ENCODE results near the gene ALPG.
"Not testable (repeated sequence)": the region's sequence is repeated elsewhere in the genome, so short reads cannot be mapped to it uniquely, and the experiment has no call there.

ALPG gene

DNA sequence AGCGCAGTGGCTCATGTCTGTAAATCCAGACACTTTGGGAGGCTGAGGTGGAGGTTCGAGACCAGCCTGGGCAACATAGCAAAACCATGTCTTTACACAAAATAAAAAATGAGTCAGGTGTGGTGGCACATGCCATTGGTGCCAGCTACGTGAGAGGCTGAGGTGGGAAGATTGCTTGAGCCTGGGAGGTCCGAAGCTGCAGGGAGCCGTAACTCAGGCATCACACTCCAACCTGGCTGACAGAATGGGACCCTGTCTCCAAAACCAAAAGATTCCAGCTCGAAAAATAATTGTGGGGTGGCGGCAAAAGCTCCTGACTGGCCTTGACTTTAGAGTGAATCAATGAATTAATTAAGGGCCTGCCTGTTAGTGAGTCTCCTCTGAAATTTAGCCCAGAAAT is 29.3 kb upstream of the ALPG start:
- DNase-seq (ENCODE audit: low read depth): no peak

DNA sequence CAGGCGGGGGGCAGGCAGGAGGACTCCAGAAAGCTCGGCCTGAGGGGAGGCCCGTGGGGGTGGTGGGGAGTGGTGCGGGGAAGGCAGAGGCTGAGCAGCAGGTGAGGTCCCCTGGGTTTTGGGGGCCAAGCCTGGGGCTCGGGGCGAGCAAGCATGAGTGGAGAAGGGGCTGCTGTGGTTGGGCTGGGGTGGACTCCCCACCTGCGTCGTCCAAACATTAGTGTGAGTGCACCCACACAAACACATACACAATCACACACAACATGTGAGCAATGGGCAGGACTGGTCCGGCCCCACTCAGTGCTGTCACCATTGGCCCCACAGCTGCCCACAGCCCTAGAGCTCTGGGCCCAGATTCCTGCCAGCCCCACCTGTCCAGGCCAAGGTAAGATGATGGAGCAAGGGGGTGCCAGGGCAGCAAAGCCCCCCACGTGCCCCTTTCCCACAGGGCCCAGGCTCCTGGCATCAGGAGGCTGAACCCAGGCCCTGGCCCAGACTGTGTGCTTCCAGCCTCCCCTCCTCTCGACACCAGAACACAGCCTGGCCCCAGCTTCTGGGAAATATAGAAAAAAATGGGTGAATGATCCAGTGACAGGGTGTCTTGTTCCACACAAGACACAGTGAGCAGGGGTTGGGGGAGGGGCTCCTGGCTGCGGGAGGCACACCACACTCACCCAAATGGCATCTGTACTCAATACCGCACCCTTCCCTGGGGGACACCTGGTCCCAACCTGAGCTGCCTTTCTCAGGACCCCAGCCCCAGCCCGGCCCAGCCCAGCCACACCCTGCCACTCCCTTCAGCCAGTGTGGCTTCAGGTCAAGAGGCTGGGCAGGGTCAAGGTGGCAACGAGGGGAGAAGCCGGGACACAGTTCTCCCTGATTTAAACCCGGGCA is 28.6 kb upstream of the ALPG start:
- DNase-seq (ENCODE audit: low read depth): no peak

DNA sequence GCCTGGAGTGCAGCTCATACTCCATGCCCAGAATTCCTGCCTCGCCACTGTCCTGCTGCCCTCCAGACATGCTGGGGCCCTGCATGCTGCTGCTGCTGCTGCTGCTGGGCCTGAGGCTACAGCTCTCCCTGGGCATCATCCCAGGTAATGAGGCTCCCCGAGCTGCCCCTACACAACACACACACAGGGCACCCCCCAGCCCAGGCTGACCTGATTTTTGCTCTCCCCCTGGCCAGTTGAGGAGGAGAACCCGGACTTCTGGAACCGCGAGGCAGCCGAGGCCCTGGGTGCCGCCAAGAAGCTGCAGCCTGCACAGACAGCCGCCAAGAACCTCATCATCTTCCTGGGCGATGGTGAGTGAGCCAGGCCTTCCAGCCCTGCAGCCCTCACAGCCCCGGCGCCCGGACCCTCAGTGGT is 27.9 kb upstream of the ALPG start, which contains the start of gene ALPP:
TSS of gene ALPP (plus strand) at position 17 of the 417 bp plus-strand sequence. CDS start at position 69, 52 bp downstream.
- DNase-seq (ENCODE audit: low read depth): not testable (repeated sequence)

DNA sequence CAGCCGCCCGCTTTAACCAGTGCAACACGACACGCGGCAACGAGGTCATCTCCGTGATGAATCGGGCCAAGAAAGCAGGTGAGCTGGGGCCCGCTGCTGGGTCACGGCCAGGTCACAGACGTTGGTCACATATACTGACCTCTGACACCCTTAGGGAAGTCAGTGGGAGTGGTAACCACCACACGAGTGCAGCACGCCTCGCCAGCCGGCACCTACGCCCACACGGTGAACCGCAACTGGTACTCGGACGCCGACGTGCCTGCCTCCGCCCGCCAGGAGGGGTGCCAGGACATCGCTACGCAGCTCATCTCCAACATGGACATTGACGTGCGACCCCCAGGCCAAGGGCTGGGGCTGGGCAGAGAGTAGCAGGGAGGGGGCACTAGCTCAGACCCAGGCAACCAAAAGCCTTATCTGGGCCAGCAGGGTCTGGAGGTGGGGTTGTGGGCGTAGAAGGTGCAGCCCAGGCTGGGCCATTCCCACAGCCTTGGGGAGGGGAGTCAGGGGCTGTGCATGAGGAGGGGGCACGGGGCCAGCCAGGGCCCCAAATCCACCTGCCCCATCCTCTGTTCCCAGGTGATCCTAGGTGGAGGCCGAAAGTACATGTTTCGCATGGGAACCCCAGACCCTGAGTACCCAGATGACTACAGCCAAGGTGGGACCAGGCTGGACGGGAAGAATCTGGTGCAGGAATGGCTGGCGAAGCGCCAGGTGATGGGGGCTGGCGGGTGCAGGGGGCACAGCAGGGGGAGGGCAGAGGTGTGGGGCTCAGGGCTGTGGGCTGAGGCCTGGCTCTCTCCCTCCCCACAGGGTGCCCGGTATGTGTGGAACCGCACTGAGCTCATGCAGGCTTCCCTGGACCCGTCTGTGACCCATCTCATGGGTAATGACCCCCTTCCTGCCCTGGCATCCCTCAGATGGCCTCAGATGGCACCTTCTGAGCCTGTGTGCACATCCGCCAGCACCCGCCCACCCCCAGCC is 26.7 kb upstream of the ALPG start:
- not testable (repeated sequence) for DNase-seq (ENCODE audit: low read depth)

DNA sequence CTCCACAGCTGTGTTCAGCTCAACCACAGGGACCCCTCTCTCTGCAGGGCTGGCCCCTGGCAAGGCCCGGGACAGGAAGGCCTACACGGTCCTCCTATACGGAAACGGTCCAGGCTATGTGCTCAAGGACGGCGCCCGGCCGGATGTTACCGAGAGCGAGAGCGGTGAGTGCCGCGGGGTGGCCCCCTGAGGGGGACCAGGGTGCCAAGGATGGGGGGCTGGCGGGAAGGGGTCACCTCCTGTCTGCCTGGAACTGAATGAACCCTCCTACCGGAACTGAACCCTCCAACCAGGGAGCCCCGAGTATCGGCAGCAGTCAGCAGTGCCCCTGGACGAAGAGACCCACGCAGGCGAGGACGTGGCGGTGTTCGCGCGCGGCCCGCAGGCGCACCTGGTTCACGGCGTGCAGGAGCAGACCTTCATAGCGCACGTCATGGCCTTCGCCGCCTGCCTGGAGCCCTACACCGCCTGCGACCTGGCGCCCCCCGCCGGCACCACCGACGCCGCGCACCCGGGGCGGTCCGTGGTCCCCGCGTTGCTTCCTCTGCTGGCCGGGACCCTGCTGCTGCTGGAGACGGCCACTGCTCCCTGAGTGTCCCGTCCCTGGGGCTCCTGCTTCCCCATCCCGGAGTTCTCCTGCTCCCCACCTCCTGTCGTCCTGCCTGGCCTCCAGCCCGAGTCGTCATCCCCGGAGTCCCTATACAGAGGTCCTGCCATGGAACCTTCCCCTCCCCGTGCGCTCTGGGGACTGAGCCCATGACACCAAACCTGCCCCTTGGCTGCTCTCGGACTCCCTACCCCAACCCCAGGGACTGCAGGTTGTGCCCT is 25.2 kb upstream of the ALPG start:
- not testable (repeated sequence) for DNase-seq (ENCODE audit: low read depth)

DNA sequence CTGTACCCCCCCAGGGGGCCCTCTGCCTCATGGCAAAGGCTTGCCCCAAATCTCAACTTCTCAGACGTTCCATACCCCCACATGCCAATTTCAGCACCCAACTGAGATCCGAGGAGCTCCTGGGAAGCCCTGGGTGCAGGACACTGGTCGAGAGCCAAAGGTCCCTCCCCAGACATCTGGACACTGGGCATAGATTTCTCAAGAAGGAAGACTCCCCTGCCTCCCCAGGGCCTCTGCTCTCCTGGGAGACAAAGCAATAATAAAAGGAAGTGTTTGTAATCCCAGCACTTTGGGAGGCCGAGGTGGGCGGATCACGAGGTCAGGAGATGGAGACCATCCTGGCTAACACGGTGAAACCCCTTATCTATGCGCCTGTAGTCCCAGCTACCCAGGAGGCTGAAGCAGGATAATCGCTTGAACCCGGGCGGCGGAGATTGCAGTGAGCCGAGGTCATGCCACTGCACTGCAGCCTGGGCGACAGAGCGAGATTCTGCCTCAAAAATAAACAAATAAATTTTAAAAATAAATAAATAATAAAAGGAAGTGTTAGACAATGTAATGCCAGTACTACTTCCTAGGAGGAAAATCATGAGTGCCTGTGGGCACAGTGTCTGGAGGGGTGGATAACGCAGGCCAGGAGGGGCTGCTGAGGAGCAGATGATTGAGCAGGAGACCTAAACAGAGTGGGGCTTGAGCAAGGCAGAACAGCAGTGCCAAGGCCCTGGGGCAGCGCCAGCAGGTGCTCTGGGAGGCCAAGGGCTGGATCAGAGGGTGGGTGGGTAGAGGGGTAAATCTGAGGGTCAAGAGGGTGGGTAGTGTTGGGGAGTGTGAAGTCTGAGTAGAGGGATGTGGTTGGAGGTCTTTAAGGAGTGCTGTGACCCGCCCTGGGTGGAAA is 24.1 kb upstream of the ALPG start:
- no peak for DNase-seq (ENCODE audit: low read depth)

DNA sequence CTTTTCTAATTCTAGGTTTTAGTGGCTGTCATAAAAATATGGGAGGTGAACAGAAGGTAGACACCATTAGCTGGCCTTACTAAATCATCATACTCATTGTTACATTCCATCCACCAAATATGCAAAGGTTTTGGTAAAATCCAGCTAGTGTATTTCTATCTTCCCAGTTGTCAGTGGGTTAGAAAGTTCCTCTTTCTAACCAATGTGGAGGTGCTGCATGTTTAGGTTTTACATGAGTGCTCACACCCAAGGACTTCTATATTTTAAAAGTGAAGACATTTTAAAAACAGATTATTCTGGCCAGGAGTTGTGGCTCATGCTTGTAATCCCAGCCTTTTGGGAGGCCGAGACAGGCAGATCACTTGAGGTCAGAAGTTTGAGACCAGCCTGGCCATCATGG is 22.2 kb upstream of the ALPG start:
- no peak for DNase-seq (ENCODE audit: low read depth)

DNA sequence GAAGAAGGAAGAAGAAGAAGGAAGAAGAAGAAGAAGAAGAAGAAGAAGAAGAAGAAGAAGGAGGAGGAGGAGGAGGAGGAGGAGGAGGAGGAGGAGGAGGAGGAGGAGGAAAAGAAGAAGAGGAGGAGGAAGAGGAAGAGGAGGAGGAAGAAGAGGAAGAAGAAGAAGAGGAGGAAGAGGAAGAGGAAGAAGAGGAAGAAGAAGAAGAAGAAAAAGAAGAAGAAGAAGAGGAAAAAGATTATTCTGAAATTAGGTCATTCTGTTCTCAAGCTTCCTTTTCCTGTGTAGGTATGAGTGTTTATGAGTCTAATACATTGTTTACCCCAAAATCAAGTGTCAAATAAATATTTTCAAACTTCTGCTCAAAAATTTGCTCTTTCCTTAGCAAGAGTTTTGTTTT is 21.6 kb upstream of the ALPG start:
- not testable (repeated sequence) for DNase-seq (ENCODE audit: low read depth)

DNA sequence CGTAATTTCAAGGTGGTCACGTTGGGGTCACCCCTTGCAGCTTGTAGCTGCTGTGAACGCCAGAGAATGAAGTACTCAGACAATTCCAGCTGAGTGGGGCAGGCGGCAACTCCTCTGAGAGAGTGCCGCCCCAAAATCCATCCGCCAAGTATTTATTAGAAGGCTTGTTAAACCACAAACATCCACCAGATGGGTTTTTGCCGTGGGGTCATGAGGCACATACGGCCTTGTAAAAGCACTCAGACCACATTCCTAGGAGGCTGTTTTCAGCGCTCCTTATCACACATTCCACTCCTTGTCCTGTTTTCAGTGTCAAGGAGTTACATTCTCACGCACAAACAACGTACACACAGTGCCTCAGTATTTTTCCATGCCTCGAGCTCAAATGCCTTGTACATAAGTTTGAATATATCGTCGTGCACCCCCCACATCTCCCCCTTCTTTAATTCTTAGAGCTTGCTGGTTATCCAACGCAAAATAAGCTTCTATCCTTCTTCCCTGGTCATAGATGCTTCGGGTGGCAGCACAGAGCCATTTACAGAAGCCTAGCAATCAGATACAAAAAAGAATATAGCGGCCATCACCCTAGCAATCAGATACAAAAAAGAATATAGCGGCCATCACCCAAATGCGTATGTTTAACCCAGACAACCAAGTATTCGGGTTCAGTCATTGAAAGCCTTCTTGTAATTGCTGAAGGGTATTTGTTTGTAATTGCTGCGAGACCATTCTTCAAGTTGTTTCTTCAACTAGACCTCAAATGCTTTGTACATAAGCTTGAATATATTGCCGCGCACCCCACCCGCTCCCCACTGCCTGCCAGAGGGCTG is 20.8 kb upstream of the ALPG start:
- DNase-seq (ENCODE audit: low read depth): peak; percentile 70

DNA sequence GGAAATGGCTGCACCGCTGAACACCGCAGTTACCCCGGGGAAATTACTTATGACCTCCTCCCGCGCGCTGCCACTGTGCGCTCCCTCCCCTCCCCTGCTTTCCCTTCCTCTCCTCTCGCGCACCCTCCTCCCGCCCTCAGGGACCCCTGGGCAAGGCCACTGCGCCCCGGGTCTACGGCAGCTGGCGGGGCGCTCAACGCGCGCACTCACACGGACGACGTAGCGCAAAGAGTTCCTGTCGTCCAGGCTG is 20.2 kb upstream of the ALPG start:
- no peak for DNase-seq (ENCODE audit: low read depth)

DNA sequence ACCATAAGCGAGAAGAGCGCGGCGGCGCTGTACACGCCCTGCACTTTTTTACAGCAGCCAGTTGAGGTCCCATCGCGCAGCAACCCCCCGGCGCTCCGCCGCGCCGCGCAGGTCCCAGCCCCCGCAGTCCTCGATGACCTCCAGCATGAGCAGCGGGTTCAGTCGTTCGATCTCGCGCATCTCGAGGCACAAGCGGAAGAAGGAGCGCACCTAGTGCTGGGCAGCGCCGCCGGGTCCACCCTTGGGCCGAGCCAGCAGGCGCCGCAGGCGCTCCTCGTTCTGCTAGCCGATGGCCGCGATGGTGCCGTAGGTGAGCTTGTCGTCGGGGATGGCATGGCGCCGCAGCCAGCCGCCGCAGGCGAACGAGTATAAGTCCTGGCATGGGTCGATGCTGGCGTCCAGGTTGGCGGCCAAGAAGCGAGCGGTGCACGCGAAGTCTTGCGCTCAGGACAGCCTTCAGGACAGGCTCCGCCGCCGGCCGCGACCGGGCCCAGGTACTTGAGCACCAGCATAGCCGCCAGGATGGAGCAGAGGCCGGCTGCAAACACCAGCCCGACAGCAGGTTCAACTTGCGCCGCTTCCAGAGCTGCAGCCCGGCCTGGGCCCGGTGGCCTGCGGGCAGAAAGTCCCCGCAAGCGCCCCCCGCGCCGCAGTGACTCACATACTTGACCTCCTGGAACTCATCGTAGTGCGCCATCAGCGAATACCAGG is 19.7 kb upstream of the ALPG start:
- no peak for DNase-seq (ENCODE audit: low read depth)

DNA sequence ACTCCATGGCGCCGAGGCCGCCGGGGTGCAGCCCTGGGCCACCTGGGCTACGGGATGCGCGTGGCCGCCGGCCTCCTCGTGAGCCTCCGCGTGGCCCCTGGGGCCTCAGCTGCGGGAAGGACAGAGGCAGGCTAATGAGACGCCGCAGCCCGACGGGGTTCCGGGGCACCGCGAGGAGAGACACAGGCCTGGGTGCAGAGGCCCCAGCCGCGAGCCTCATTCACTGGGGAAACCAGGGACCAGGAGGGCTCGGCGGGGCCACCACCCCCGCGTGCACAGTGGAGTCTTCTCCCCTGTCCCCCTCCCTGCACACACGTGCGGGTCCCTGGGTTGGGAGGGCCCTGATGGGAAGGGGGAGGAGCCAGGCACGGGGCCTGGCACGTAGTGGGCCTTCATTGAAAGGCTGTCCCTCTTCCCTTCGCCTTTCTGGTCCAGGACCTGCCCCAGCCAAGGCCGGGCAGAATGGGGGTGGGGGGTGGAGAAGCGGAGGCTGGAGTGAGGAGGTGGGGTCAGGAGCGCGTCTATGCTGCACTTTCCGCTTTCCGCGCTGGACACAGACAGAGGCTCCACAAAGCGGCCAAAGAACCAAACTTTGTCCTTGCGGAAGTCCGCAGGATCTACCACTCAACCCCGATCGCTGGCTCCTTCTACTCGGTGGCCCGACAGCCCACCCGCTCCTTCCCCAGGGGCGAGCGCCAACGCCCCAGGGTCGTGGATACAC is 19.0 kb upstream of the ALPG start:
- no peak for DNase-seq (ENCODE audit: low read depth)

DNA sequence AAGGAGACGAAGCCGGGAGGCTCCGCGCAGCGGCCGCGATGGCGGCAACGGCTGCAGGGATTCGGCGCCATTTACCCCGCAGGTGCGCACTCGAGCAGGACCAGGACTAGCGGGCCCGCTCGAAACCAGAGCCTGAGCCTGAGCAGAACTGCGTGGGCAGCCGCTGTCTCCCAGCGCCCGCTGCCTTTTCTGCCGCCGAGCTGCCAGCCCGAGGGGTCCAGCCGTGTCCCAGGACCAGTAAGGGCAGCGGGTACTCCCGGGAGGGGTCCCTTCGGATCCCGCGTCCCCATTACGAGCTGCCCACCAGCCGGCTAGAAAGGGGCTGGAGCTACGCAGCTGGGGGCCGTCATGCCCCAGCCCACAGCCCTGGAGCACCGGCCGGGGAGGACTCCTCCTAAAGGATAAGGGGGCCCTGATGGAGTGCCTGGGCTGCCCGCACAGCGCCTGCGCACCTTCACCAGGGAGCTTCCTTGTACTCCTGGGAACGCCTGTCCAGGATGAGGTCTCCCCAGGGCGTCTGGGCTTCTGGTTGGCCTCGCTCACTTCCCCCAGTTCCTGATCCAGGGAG is 18.2 kb upstream of the ALPG start:
- DNase-seq (ENCODE audit: low read depth): no peak

DNA sequence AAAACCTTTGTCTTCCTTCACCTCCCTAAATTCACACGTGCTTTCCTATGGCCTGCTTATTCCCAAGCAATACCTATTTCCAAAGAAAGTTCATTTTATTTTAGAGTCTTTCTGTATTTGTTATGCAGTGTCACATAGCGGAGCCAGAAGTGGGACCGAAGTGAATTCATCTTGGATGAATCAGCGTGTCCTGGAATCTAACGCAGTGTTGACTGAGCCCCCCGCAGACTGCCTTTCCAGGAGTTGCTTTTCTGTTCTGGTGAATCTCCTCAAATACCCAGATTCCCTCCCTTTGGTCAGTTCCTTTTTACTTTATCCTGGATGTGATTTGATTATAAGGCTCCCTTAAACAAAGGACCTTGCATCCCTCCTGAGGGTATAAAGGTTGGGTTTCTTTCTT is 17.3 kb upstream of the ALPG start:
- peak; percentile 18 for DNase-seq (ENCODE audit: low read depth)

DNA sequence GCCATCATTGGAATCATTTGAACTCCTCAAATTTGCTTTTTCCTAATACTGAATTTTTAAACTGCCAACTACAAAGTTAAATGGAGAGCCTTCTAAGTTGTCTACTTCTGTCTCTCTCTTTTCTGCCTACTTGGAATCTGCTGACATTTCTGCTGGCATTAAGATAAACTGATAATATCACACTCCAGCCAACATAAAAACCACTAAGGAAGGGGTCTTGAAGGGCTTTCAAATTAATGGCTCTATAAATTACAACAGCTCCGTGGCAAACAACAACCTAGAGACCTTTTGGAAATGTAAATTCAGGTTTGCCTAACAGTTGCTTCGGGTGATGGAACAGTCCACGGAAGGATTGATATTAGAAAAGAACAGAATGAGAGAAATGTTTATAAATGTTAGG is 16.0 kb upstream of the ALPG start:
- DNase-seq (ENCODE audit: low read depth): no peak

DNA sequence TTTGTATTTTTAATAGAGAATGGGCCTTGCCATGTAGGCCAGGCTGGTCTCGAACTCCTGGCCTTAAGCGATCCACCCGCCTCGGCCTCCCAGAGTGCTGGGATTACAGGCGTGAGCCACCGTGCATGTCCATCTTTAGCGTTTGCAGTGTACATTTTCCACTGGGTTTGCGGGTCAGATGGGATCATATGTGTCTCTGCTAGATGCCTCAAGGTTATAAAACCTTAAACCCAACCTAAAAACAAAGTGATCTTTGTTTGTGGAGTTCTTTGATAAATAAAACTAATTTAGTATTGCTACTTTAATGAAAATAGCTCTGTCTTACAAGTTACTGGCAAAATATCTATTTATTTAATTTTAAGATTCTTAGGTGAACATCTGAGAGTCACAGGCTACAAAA is 13.1 kb upstream of the ALPG start:
- DNase-seq (ENCODE audit: low read depth): no peak

DNA sequence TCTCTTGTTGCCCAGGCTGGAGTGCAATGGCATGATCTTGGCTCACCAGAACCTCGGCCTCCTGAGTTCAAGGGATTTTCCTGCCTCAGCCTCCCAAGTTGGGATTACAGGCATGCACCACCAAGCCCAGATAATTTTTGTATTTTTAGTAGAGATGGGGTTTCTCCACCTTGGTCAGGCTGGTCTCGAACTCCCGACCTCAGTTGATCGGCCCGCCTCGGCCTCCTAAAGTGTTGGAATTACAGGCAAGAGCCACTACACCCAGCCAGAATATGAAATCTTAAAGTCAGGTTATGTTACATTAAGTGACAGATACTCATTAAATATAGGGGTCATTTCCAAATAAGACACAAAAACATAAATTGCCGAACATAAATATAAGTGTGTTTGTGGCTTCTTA is 12.2 kb upstream of the ALPG start:
- not testable (repeated sequence) for DNase-seq (ENCODE audit: low read depth)

DNA sequence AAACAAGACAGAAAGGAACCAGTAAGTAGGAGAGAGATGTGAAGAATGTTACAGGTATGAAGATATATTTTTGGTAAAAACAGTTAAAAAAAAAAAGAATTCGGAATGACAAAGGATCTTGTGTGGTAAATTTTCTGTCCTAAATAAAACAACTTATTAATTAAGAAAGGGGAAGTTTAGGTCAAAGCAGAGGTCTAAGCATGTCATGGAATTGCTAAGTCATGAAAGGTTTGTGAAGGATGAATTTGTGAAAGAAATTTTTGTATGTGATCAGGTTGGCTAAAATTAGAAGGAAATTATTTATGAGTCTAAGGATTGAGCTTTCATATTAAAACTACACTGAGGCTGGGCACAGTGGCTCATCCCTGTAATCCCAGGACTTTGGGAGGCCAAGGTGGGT is 11.1 kb upstream of the ALPG start:
- no peak for DNase-seq (ENCODE audit: low read depth)

DNA sequence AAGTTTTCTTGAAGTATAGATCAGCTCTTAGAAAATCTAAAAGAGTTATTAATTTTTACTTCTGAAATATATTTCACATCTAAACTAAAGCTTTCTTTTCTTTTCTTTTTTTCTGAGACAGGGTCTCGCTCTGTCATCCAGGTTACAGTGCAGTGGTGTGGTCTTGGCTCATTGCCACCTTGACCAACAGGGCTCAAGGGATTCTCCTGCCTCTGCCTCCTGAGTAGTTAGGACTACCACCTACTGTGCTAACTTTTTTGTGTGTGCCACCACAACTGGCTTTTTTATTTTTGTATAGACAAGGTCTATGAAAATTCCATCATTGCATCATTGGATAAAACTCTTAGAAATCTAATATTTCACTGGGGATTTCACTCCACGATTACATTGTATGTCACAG is 10.0 kb upstream of the ALPG start:
- DNase-seq (ENCODE audit: low read depth): no peak
